ENCODE measurements around the gene ZNF77.

- TF ChIP-seq BACH2 (CRISPR knock-in tag; IDR thresholded peaks at IDR 0.05; ENCODE audit: borderline replicate concordance) (no peak), ARNTL (CRISPR knock-in tag; IDR thresholded peaks at IDR 0.05; ENCODE audit: borderline replicate concordance, low read depth) (peak; percentile 82; the same call in 1 of the 2 replicates), CSDC2 (CRISPR knock-in tag; IDR thresholded peaks at IDR 0.05) (no peak), ZNF565 (CRISPR knock-in tag; conservative IDR thresholded peaks at IDR 0.05; ENCODE audit: low read depth) (no peak), ISL1 (CRISPR knock-in tag; IDR thresholded peaks at IDR 0.05) (no peak), ZFP3 (CRISPR knock-in tag; IDR thresholded peaks at IDR 0.05) (no peak), POU6F1 (CRISPR knock-in tag; IDR thresholded peaks at IDR 0.05; ENCODE audit: borderline replicate concordance, low read depth) (no peak), PPARA (CRISPR knock-in tag; IDR thresholded peaks at IDR 0.05; ENCODE audit: borderline replicate concordance) (no peak), TSHZ2 (CRISPR knock-in tag; IDR thresholded peaks at IDR 0.05) (peak; percentile 71; the same call in 1 of the 2 replicates), TCF4 (CRISPR knock-in tag; IDR thresholded peaks at IDR 0.05; ENCODE audit: borderline replicate concordance) (no peak), PATZ1 (CRISPR knock-in tag; IDR thresholded peaks at IDR 0.05; ENCODE audit: borderline replicate concordance) (no peak)
Measured at GRCh38 chr19:2900296-2901252, 44.2 kb downstream of the ZNF77 start, which contains the start of gene ZNF57.

Measured in SK-N-SH treated with all-trans-retinoic acid at 6 μM for 48 hours (cell line).